Panc1 (cell line): ENCODE data around the gene ZBTB12.

ENCODE experiments used
- CTCF ChIP-seq: fragments of 450-650 bp; IDR thresholded peaks from 2 replicates; pipeline ENCODE4 v1.5.1; 2017; ENCODE audit warnings: mild to moderate bottlenecking
- POLR2AphosphoS5 ChIP-seq: IDR thresholded peaks from 2 replicates; pipeline ENCODE4 v1.6.1; 2012; ENCODE audit warnings: mild to moderate bottlenecking, low read depth, low read length, moderate library complexity
- SIN3A ChIP-seq: IDR thresholded peaks from 2 replicates; pipeline ENCODE4 v1.6.1; 2012; ENCODE audit warnings: low read depth, mild to moderate bottlenecking, low read length, moderate library complexity, borderline replicate concordance; ENCODE audit not compliant: insufficient read depth
- TCF7L2 ChIP-seq: IDR thresholded peaks from 2 replicates; pipeline ENCODE4 v1.6.1; 2011; ENCODE audit warnings: mild to moderate bottlenecking, low read depth, low read length, inconsistent platforms

DNA sequence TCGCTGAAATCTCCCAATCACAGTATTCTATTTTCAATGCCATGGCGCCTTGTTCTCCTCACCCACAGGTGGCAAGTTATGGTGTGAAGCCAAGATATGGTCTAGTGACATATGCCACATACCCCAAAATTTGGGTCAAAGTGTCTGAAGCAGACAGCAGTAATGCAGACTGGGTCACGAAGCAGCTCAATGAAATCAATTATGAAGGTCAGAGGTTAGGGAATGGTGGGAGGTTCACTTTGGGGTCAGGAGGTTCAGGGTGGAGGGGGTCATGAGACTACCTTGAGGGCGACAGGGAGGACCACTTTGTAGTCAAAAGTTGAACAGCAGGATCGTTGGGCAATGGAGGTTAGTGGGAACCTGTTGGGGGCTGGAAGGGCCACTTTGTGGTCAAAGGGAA lies 46.4 kb upstream of the ZBTB12 start:
- TF ChIP-seq POLR2AphosphoS5 = no peak
- TF ChIP-seq CTCF = no peak
- no peak for TF ChIP-seq SIN3A
- no peak for TF ChIP-seq TCF7L2
